ENCODE data around the gene SMIM43. TPM values are rescaled to one million over a fixed set of nuclear protein-coding genes. Genes with fewer than 3 reads are reported as not detected.

Gene SMIM43
- total RNA-seq, 1 experiment from 2014 or later, result 1.2 TPM

GRCh38 chr4:121726642-121727268, 38.2 kb downstream of the SMIM43 start:
- Histone ChIP-seq H3K4me1 (ENCODE audit: insufficient read depth, low read length) (no peaks in the 10 kb centered on the region), H2BK5ac (ENCODE audit: insufficient read length, low read length) (no peak overlapping the region), H3K79me2 (ENCODE audit: insufficient read depth, low read length) (no peaks in the 10 kb centered on the region), H3K27me3 (ENCODE audit: insufficient read depth, low read length) (no peaks in the 10 kb centered on the region), H3K4me2 (ENCODE audit: insufficient read depth, insufficient read length, low read length) (no peak overlapping the region), H3K14ac (ENCODE audit: insufficient read depth, low read length) (no peak overlapping the region), H3K23me2 (ENCODE audit: insufficient read length, low read depth, low read length, poor library complexity, severe bottlenecking) (no peaks in the 10 kb centered on the region), H4K8ac (replicated peaks; ENCODE audit: insufficient read length, low read depth, low read length) (no peak overlapping the region), H4K20me1 (ENCODE audit: control insufficient read depth, insufficient read depth, insufficient read length) (no peaks in the 10 kb centered on the region), H3T11ph (ENCODE audit: low read length) (no peak overlapping the region), H3K56ac (ENCODE audit: insufficient read length, low read depth, low read length) (no peak overlapping the region), H3K9ac (ENCODE audit: extremely low read depth, insufficient read length, low read length) (no peak overlapping the region), H2AK5ac (ENCODE audit: insufficient read length, low read length) (no peak overlapping the region), H3K23ac (ENCODE audit: insufficient read length, low read depth, low read length) (no peak overlapping the region), H3K18ac (ENCODE audit: insufficient read length, low read depth, low read length) (no peak overlapping the region), H2BK12ac (ENCODE audit: insufficient read length, low read depth, low read length) (no peak overlapping the region), H2BK15ac (ENCODE audit: low read depth, low read length) (no peak overlapping the region), H3K79me1 (ENCODE audit: insufficient read depth, low read depth, low read length, poor library complexity, severe bottlenecking) (no peaks in the 10 kb centered on the region), H3K27ac (ENCODE audit: insufficient read length, low read depth, low read length) (no peak overlapping the region), H4K5ac (ENCODE audit: insufficient read length, low read depth, low read length) (no peak overlapping the region), H4K91ac (ENCODE audit: insufficient read length, low read depth, low read length) (no peak overlapping the region), H3K9me3 (ENCODE audit: control insufficient read depth, low read depth, low read length) (no peaks in the 10 kb centered on the region), H3K4ac (ENCODE audit: low read depth, low read length) (no peak overlapping the region), H2AFZ (ENCODE audit: low read length) (no peak overlapping the region), H2BK20ac (ENCODE audit: low read depth, low read length, poor library complexity, severe bottlenecking) (no peak overlapping the region), H2BK120ac (ENCODE audit: low read depth, low read length, poor library complexity, severe bottlenecking) (no peak overlapping the region)
- Mint-ChIP-seq H3K36me3 (ENCODE audit: insufficient read depth in 1 of 3, low read depth in 3 of 3) (no peaks in the 10 kb centered on the region), H3K4me3 (no peak overlapping the region), H3K9me3 (peaks cover 0 to 3% of the 10 kb centered on the region in 2 experiments; a peak in 1 of 5 replicates), H3K27me3 (ENCODE audit: low read depth) (no peaks in the 10 kb centered on the region), H3K27ac (no peak overlapping the region), H3K4me1 (peaks cover 0 to 8% of the 10 kb centered on the region in 2 experiments; a peak in 2 of 4 replicates)
- no peak for DNase-seq
- peak; percentile 78 for TF ChIP-seq CTCF (conservative IDR thresholded peaks at IDR 0.05)
- whole genome bisulfite sequencing (ENCODE audit: extremely low coverage, insufficient read length, low lambda C conversion rate), result no CpG with 5 or more reads among the region's 3 CpGs

Data from H9 (cell line).